HepG2 (cell line): ENCODE data around the gene HPCAL4. TPM values are rescaled to one million over a fixed set of nuclear protein-coding genes. Genes with fewer than 3 reads are reported as not detected.

Experiments
- ATAC-seq: fragments of 200-7000 bp; cut with Tn5 transposase; 3 replicates; pipeline ENCODE4 v1.9.1; 2020; ENCODE audit warnings: mild to moderate bottlenecking, moderate library complexity
- BruUV-seq: library from RNA; stranded (reverse); fragments of 400-500 nt; replicated peaks from 2 replicates; lab custom pipeline; 2021; lab: Mats Ljungman, UMichigan
- CTCF ChIA-PET: fragments of 300-600 bp; formaldehyde crosslinking; extraction: SDS; loops from one replicate; lab custom pipeline; 2021; ENCODE audit warnings: low total read pairs, inconsistent platforms, low intra/inter-chr PET ratio; lab: Yijun Ruan, JAX
- POLR2A ChIA-PET: fragments of 350-600 bp; sonication (Branson Sonifier 250); formaldehyde crosslinking; loops from one replicate; lab custom pipeline; 2020; ENCODE audit warnings: antibody characterized with exemption, inconsistent platforms; lab: Yijun Ruan, JAX
- DNase-seq: peaks from one replicate; pipeline ENCODE4 v3.0.0-alpha.2; 2015; ENCODE audit warnings: low spot score
- FAIRE-seq: peaks from 3 replicates; lab custom pipeline; 2011; peaks lifted over from hg19 to GRCh38; lab: Jason Lieb, UNC
- H2AFZ ChIP-seq: one replicate; pipeline ENCODE4 v1.6.1; 2011; ENCODE audit warnings: low read length, inconsistent platforms
- H3K27ac ChIP-seq: fragments of 300-600 bp; 3 replicates; pipeline ENCODE4 v1.8.0; 2011; ENCODE audit warnings: mixed run types, mild to moderate bottlenecking, mixed read lengths, low read length, inconsistent platforms; ENCODE audit not compliant: insufficient read depth; ENCODE audit errors: extremely low read length
- H3K27me3 ChIP-seq, 2 experiments: fragments of 200-600 bp in 1 of 2; 2 replicates in 1 of 2; 3 replicates in 1 of 2; pipeline versions ENCODE4 v1.6.0 to v1.8.0; 2011; ENCODE audit warnings: low read length in 2 of 2, mild to moderate bottlenecking in 2 of 2, moderate library complexity in 2 of 2, inconsistent platforms in 1 of 2; ENCODE audit not compliant: insufficient read depth in 2 of 2, control insufficient read depth in 1 of 2
- H3K36me3 ChIP-seq, 2 experiments: fragments of 200-600 bp in 1 of 2; replicated peaks in 1 of 2; 2 replicates in 1 of 2; 3 replicates in 1 of 2; pipeline versions ENCODE4 v1.5.1 to v1.8.0; 2011; ENCODE audit warnings: low read length in 2 of 2, inconsistent platforms in 1 of 2; ENCODE audit not compliant: insufficient read depth in 2 of 2, control insufficient read depth in 1 of 2
- H3K4me1 ChIP-seq: 2 replicates; pipeline ENCODE4 v1.5.1; 2012; ENCODE audit warnings: low read length, inconsistent platforms; ENCODE audit not compliant: insufficient read depth
- H3K4me2 ChIP-seq: 2 replicates; pipeline ENCODE4 v1.6.0; 2011; ENCODE audit warnings: low read depth, low read length, inconsistent platforms
- H3K4me3 ChIP-seq, 3 experiments: fragments of 200-600 bp in 1 of 3; sonication (generic), shearing (Covaris generic) in 1 of 3; replicated peaks in 1 of 3; 2 replicates each; pipeline ENCODE4 v1.5.1; 2011 to 2016; ENCODE audit warnings: low read length in 3 of 3, inconsistent platforms in 2 of 3, low read depth in 2 of 3, mild to moderate bottlenecking in 2 of 3, control low read depth in 1 of 3, mixed read lengths in 1 of 3; ENCODE audit not compliant: insufficient read depth in 1 of 3
- H3K79me2 ChIP-seq: one replicate; pipeline ENCODE4 v1.6.1; 2011; ENCODE audit warnings: low read length, inconsistent platforms; ENCODE audit not compliant: insufficient read depth
- H3K9ac ChIP-seq: 2 replicates; pipeline ENCODE4 v1.6.0; 2011; ENCODE audit warnings: mild to moderate bottlenecking, low read depth, low read length, inconsistent platforms; ENCODE audit not compliant: insufficient read depth
- H3K9me3 ChIP-seq: 2 replicates; pipeline ENCODE4 v1.5.1; 2012; ENCODE audit warnings: mild to moderate bottlenecking, low read length
- H4K20me1 ChIP-seq: 2 replicates; pipeline ENCODE4 v1.6.0; 2011; ENCODE audit warnings: inconsistent platforms, mild to moderate bottlenecking, low read length, moderate library complexity; ENCODE audit not compliant: insufficient read depth
- AHDC1 ChIP-seq: sonication (generic); formaldehyde crosslinking; IDR thresholded peaks from 2 replicates; pipeline ENCODE4 v1.5.1; 2020; ENCODE audit warnings: mild to moderate bottlenecking, missing genetic modification reagents, borderline replicate concordance
- GTF2F1 ChIP-seq: fragments of 150-350 bp; IDR thresholded peaks from 2 replicates; pipeline ENCODE4 v1.6.1; 2014; ENCODE audit warnings: low read length
- KMT2B ChIP-seq: IDR thresholded peaks from 2 replicates; pipeline ENCODE4 v1.6.1; 2016; ENCODE audit warnings: missing genetic modification reagents, missing compliant biosample characterization
- NRL ChIP-seq: sonication (generic); formaldehyde crosslinking; IDR thresholded peaks from 2 replicates; pipeline ENCODE4 v1.5.0; 2020; ENCODE audit warnings: missing genetic modification reagents, mild to moderate bottlenecking, moderate library complexity, borderline replicate concordance
- SP5 ChIP-seq: IDR thresholded peaks from 2 replicates; pipeline ENCODE4 v1.6.1; 2016; ENCODE audit warnings: low read depth, borderline replicate concordance
- ZNF557 ChIP-seq: sonication (generic); formaldehyde crosslinking; IDR thresholded peaks from 2 replicates; pipeline ENCODE4 v1.4.0; 2020; ENCODE audit warnings: missing genetic modification reagents
- ZSCAN31 ChIP-seq: sonication (generic); formaldehyde crosslinking; IDR thresholded peaks from 2 replicates; pipeline ENCODE4 v1.5.0; 2020; ENCODE audit warnings: low read depth, mild to moderate bottlenecking, missing genetic modification reagents
- WGBS: methylation state at CpG from one replicate; pipeline ENCODE4 v1.1.6; 2017; ENCODE audit warnings: low lambda C conversion rate; 5-methylcytosine and 5-hydroxymethylcytosine counted together
- in situ Hi-C: cut with HindIII; loops from 2 replicates; pipeline ENCODE4 v1.10.0; 2017; ENCODE audit warnings: low pct_unique_long_range_greater_than_20kb; ENCODE audit not compliant: extremely low pct_ligation_motif_present
- intact Hi-C: fragments of 100-400 bp; cut with micrococcal nuclease; formaldehyde crosslinking; loops from one replicate; pipeline ENCODE4 v1.10.0; 2022; ENCODE audit not compliant: unreplicated experiment
- polyA plus RNA-seq, 8 experiments: library from polyadenylated mRNA; depleted of rRNA in 3 of 8; stranded (reverse) in 7 of 8; unstranded in 1 of 8; fragments of >200 nt; fragmentation: Illumina TruSeq in 4 of 8; extraction: Trizol in 4 of 8; gene quantifications; 2 replicates each; pipeline versions ENCODE4 v1.2.1 to v1.2.3, GENCODE V29; 2011 to 2016; ENCODE audit warnings: low read depth in 4 of 8, missing spikeins in 1 of 8, mixed read lengths in 1 of 8; ENCODE audit not compliant: insufficient read depth in 1 of 8
- total RNA-seq, 5 experiments: library from RNA; depleted of rRNA; stranded (reverse); fragments of >200 nt; fragmentation: Illumina TruSeq; extraction: Trizol; gene quantifications; 2 replicates each; pipeline ENCODE4 v1.2.3, GENCODE V29; 2016; ENCODE audit warnings: low read depth in 1 of 5
- TF ChIP-seq, protein P1 (sequence below): IDR thresholded peaks from 2 replicates; pipeline ENCODE4 v1.6.1; 2016; ENCODE audit warnings: low read depth, borderline replicate concordance

Gene HPCAL4
- total and polyA plus RNA-seq, 2 of the 13 experiments (the other 11 are each of a cell fraction or from before 2014, with no cell fraction given): not detected

GRCh38 chr1:39679821-39680220, 11.4 kb downstream of the HPCAL4 start:
- FAIRE-seq: no peak
- H3K27me3 ChIP-seq: peaks cover 0 to 38% of the 10 kb centered on the region in 2 experiments; a peak in 4 of 5 replicates
- no peak overlapping the region for H2AFZ ChIP-seq
- H3K4me1 ChIP-seq: no peaks in the 10 kb centered on the region
- no peak overlapping the region for H3K9ac ChIP-seq
- no TSS peak for BruUV-seq
- POLR2A ChIA-PET: no interaction called here
- TF ChIP-seq ZSCAN31 (CRISPR knock-in tag) (no peak), ZNF557 (CRISPR knock-in tag) (no peak), GTF2F1 (no peak), SP5 (no peak), KMT2B (CRISPR knock-in tag) (no peak), AHDC1 (CRISPR knock-in tag) (no peak), NRL (CRISPR knock-in tag) (no peak)
- TF ChIP-seq, protein P1, sequence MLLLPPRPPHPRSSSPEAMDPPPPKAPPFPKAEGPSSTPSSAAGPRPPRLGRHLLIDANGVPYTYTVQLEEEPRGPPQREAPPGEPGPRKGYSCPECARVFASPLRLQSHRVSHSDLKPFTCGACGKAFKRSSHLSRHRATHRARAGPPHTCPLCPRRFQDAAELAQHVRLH (CRISPR knock-in tag): no peak
- DNase-seq: no peak
- no peaks in the 10 kb centered on the region for H3K36me3 ChIP-seq
- H3K4me2 ChIP-seq: no peak overlapping the region
- H3K4me3 ChIP-seq: no peak overlapping the region
- intact Hi-C loops: no loop called here
- no peak overlapping the region for H3K27ac ChIP-seq
- no peaks in the 10 kb centered on the region for H3K9me3 ChIP-seq
- no peaks in the 10 kb centered on the region for H3K79me2 ChIP-seq
- in situ Hi-C loops: no loop called here
- 0% methylated on average over 2 of the region's 2 CpGs for WGBS
- ATAC-seq: no peak
- H4K20me1 ChIP-seq: 0 out of 2 replicates have a peak, but pooled peaks cover 2% of the 10 kb centered on the region
- CTCF ChIA-PET: no interaction called here
